Stimulated activated CD4-positive, alpha-beta T cell treated with anti-CD3 and anti-CD28 coated beads, Interleukin-2, amount 100 ng/mL, for 4 hours (primary cell): ENCODE data around the gene HNRNPM.

Experiments
- DNase-seq: peaks from one replicate; pipeline ENCODE4 v3.0.0-alpha.2; 2020; ENCODE audit warnings: low read depth

The HNRNPM gene

GRCh38 chr19:8459520-8460270 is 14.9 kb downstream of the HNRNPM start:
- DNase-seq, result no peak

GRCh38 chr19:8460516-8461298 is 15.9 kb downstream of the HNRNPM start:
- no peak for DNase-seq

GRCh38 chr19:8461376-8461775 is 16.6 kb downstream of the HNRNPM start:
- DNase-seq, result no peak

- no peak for DNase-seq
Measured at GRCh38 chr19:8461891-8462290, 17.1 kb downstream of the HNRNPM start.

GRCh38 chr19:8462571-8462970 is 17.8 kb downstream of the HNRNPM start:
- no peak for DNase-seq

GRCh38 chr19:8463365-8463764 is 18.6 kb downstream of the HNRNPM start:
- no peak for DNase-seq

GRCh38 chr19:8466018-8466417 is 21.2 kb downstream of the HNRNPM start:
- no peak for DNase-seq

- no peak for DNase-seq
Measured at GRCh38 chr19:8468124-8468523, 23.3 kb downstream of the HNRNPM start.

- no peak for DNase-seq
Measured at GRCh38 chr19:8468761-8469373, 24.1 kb downstream of the HNRNPM start.

- DNase-seq, result no peak
Measured at GRCh38 chr19:8469613-8470368, 25.0 kb downstream of the HNRNPM start.

GRCh38 chr19:8473648-8474476 is 29.1 kb downstream of the HNRNPM start:
- DNase-seq, result no peak

- no peak for DNase-seq
Measured at GRCh38 chr19:8475005-8475404, 30.2 kb downstream of the HNRNPM start.

- DNase-seq, result no peak
Measured at GRCh38 chr19:8476524-8476923, 31.7 kb downstream of the HNRNPM start.

- no peak for DNase-seq
Measured at GRCh38 chr19:8477889-8478288, 33.1 kb downstream of the HNRNPM start.

- DNase-seq, result no peak
Measured at GRCh38 chr19:8478598-8478997, 33.8 kb downstream of the HNRNPM start.

- DNase-seq, result no peak
Measured at GRCh38 chr19:8481201-8481600, 36.4 kb downstream of the HNRNPM start.

- DNase-seq, result no peak
Measured at GRCh38 chr19:8481616-8482015, 36.8 kb downstream of the HNRNPM start.

- no peak for DNase-seq
Measured at GRCh38 chr19:8482696-8483095, 37.9 kb downstream of the HNRNPM start.

- DNase-seq, result no peak
Measured at GRCh38 chr19:8483165-8483564, 38.4 kb downstream of the HNRNPM start.

- no peak for DNase-seq
Measured at GRCh38 chr19:8484331-8484894, 39.6 kb downstream of the HNRNPM start.
